Left renal pelvis (tissue), 4 donors: ENCODE data around the gene LRRC8D. TPM values are rescaled to one million over a fixed set of nuclear protein-coding genes. Genes with fewer than 3 reads are reported as not detected.
A peak's percentile ranks its signal among the peaks of the same experiment; 100 is the strongest.

Experiments
- DNase-seq, 4 donors: peaks; one replicate each; pipeline ENCODE4 v3.0.0-alpha.2; 2013; ENCODE audit warnings: low read depth in 4 of 4, low spot score in 3 of 4
- polyA plus RNA-seq, 4 donors: library from polyadenylated mRNA; unstranded; fragments of 120-200 nt; gene quantifications; one replicate each; pipeline ENCODE4 v1.2.1, GENCODE V29; 2013; ENCODE audit not compliant: insufficient read length in 4 of 4

LRRC8D gene
- polyA plus RNA-seq, 4 donors, result 20.7 to 44.1 (median 38.2) TPM

DNA sequence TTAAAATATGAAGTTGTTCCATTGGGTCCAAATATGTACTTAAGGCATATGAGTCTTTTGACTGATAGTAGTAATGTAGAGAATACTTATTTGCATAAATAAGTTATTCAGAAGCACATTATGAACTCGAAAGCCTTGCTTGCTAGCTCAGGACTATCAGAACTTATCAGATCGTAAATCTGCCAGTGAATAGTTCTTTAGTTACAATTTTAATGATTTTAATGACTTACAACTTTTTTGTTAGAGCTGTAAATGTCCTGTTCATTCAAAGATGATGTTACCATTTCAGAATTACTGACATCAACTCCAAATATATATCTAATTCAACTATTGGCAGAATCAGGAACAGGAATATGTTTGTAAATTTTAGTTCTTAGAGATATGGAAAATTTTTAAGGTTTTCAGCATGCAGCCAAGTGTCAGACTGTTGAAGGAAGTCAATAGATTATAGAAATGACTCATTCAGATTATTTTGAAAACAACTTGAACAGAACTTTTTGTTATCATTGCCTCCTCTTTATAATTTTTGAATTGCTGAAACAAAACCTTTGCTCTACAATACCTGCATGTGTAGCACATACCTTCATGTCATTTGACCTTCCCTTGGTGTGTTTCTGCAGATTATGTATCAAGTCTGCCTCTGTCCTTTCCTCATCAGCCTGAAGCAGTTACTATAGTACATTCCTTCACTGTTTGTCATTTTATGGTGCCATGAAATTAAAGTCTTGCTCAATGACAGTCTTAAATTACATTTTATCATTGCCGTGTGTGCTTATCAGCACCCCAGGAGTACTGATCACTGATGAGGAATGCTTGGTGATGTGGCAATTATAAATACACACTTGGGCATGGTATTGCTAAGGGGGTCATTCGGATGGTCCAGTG is 44.9 kb downstream of the LRRC8D start:
- no peak for DNase-seq

DNA sequence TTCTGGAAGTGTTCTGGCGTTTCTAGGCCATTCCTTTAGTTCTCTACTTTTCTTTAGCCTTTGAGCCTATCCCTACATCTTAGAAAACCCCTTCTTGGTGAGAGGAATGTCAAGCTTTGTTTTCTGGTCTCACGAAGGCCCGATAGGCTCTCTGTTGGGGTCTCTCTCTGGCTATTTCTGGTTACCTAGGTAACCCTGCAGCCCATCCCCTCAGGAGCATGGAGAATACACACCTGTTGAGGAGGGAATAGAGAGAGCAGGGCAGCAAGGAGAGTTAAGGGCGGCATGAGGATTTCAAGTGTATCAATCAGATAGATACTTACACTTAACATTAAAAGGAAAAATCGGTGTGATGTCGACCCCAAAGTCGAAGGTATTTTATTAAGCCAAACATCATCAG is 45.7 kb downstream of the LRRC8D start:
- DNase-seq, result no peak

- DNase-seq, result no peak
Measured at GRCh38 chr1:89870998-89871397, 50.2 kb downstream of the LRRC8D start.

- DNase-seq, result no peak
Measured at GRCh38 chr1:89871768-89872473, 51.1 kb downstream of the LRRC8D start.

- DNase-seq, result no peak
Measured at GRCh38 chr1:89872567-89872966, 51.7 kb downstream of the LRRC8D start.

DNA sequence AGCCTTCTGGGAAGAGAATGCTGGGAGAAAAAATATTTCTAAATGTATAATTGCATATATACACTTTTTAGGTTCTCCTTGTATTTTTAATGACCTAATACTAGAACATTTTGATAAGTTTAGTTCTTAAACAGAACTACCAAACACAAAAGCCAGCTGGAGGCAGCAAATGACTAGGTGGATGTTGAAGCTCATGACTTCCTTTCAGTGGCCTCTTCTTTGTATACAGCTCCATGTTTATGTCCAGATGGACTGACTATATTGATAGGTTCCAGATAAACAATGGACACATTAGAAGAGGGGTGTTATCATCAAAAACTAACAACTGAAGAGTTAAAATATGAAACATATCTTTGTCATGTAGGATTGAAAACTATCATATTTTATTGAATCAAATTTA is 52.5 kb downstream of the LRRC8D start:
- DNase-seq, result no peak

- peak in 3 of 4 donors; percentile 43 to 63 (median 48) for DNase-seq
Measured at GRCh38 chr1:89873770-89874169, 52.9 kb downstream of the LRRC8D start.

GRCh38 chr1:89876463-89876862 is 55.6 kb downstream of the LRRC8D start:
- no peak for DNase-seq

DNA sequence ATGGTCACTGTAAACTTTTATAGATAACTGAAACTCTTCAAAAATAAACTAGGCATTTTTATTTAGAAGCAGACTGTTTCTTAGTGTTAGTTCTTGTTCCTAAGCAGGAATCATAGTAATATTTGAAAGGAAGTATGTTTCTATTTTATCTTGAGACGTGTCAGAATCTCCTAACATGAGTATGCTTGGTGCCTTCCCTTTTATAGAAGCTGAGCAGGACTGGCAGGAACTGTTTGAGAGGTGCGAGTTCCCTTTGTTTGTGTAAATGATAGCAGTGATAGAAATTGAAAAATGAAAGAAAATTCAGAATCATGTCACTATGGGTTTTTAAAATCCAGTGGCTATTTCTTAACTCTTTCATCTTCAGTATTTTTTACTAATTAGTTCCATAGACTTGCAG is 56.9 kb downstream of the LRRC8D start:
- no peak for DNase-seq

DNA sequence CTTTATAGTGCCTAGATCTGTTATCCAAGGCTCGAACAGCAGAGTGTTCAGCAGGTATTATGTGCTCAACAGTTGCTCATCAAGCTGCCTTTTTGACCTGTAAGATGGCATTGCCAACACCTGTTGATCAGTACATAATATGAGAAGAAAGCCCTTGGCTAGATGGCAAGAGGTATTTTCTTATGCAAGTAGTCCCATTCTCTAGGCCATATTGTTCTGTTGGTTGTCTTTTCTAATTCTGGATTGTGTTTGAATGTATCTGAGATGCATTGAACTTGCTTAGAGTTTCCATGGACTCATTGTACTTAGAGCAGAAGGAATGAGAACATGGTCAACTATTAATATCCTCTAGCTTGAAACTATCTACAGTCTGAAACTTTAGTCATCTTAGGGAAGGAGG is 57.4 kb downstream of the LRRC8D start:
- no peak for DNase-seq

DNA sequence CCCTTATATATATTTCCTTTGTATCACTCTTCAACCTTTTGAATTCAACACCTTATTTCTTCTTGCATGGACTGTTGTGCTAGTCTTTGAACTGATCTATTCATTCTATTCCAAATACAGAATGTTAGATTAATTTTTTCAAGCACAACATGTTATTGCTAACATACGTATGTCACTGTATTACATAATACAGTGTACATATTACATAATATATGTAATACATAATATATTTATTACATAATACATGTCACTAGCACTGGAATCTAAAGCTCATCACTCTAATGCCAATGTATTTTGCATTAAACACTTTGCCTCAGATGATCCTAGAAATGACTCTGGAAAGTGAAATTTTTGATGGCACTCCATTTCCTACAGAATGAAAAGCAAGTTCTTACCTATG is 59.8 kb downstream of the LRRC8D start:
- DNase-seq, result no peak

GRCh38 chr1:89881415-89882058 is 60.7 kb downstream of the LRRC8D start:
- DNase-seq, result no peak

- no peak for DNase-seq
Measured at GRCh38 chr1:89882348-89883029, 61.7 kb downstream of the LRRC8D start.

DNA sequence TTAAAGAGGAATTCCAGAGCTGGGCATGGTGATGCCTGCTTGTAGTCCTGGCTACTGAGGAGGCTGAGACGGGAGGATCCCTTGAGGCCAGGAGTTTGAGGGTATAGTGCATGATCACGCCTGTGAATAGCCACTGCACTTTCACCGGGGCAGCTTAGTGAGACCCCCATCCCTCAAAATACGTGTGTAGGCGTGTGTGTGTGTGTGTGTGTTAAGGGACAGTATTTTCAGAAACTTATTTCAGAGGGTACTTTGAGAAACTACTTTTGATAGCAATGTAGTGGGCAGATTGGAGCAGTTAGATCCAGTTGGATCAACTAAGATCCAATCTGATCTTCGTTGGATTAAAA is 62.2 kb downstream of the LRRC8D start:
- DNase-seq, result no peak

GRCh38 chr1:89884718-89885596 is 64.1 kb downstream of the LRRC8D start:
- no peak for DNase-seq

GRCh38 chr1:89887270-89887669 is 66.4 kb downstream of the LRRC8D start:
- no peak for DNase-seq

GRCh38 chr1:89887713-89888112 is 66.9 kb downstream of the LRRC8D start:
- DNase-seq, result no peak

- no peak for DNase-seq
Measured at GRCh38 chr1:89888480-89889322, 67.9 kb downstream of the LRRC8D start.

DNA sequence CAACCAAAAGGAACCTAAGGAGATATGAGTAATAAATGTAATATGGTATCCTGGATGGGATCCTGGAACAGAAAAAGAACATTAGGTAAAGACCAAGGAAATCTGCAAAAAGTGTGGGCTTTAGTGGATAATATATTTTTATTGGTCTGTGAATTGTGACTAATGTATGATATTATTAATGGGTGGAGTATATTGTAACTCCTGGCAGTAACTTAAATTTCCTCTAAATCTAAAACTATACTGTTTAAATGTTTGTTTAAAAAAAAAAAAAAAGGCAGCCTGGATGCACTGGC is 68.4 kb downstream of the LRRC8D start:
- DNase-seq, result no peak
